GM21360 (cell line): ENCODE data around the gene KRTCAP2.

Experiments used
- ATAC-seq: cut with Tn5 transposase; IDR thresholded peaks from one replicate; pipeline ENCODE4 v1.9.1; 2021; ENCODE audit warnings: mild to moderate bottlenecking, moderate library complexity; ENCODE audit not compliant: unreplicated experiment

KRTCAP2 gene

DNA sequence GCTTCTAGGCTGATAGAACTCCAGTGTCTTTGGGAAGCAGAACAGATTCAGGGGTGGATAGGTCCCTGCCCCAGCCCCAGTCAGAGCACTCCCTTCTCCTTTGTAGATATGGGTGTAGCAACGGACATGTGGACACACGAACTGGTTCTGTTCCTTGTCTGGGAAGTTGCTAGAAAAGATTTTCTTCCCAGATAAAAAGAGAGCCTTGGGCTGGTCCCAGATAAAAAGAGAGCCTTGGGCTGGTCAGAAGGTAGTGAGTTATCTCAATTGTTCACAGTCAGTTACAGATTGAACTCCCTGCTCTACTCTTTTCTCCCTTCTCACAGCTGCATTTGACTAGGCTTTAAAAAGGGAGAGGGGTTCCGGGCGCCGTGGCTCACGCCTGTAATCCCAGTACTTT, 52.9 kb downstream of the KRTCAP2 start:
- ATAC-seq = no peak
